ENCODE results near the gene CNR1. TPM values are rescaled to one million over a fixed set of nuclear protein-coding genes. Genes with fewer than 3 reads are reported as not detected.

Gene CNR1
- total RNA-seq, 1 donor from 2014 or later: 6.3 TPM

DNA sequence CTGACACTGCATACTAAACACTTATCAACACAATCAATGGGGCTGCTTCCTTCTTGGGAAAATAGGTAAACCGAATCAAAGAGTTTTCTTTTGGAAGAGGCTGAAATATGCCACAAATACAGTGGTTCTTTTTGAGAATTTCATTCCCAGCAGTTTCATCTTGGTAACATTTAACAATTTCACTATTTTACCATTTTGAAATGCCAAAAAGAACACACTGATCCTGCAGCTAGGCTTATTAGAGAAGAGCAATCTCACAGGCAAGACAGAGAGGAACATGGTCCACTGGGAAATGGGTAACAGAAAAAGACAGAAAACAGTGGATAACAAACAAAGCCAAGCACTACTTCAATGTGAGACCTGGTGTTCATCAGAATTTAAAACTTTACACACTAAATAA is 2.5 kb downstream of the CNR1 start:
- Mint-ChIP-seq H3K4me3 (no peak overlapping the region), H3K27me3 (ENCODE audit: low read depth) (peaks cover 32% of the 10 kb centered on the region), H3K27ac (no peak overlapping the region), H3K36me3 (no peaks in the 10 kb centered on the region), H3K9me3 (no peaks in the 10 kb centered on the region), H3K4me1 (peaks cover 21% of the 10 kb centered on the region)
- DNase-seq (ENCODE audit: low spot score in 2 of 2, unreplicated experiment in 2 of 2): no peak
- TF ChIP-seq, protein P1, sequence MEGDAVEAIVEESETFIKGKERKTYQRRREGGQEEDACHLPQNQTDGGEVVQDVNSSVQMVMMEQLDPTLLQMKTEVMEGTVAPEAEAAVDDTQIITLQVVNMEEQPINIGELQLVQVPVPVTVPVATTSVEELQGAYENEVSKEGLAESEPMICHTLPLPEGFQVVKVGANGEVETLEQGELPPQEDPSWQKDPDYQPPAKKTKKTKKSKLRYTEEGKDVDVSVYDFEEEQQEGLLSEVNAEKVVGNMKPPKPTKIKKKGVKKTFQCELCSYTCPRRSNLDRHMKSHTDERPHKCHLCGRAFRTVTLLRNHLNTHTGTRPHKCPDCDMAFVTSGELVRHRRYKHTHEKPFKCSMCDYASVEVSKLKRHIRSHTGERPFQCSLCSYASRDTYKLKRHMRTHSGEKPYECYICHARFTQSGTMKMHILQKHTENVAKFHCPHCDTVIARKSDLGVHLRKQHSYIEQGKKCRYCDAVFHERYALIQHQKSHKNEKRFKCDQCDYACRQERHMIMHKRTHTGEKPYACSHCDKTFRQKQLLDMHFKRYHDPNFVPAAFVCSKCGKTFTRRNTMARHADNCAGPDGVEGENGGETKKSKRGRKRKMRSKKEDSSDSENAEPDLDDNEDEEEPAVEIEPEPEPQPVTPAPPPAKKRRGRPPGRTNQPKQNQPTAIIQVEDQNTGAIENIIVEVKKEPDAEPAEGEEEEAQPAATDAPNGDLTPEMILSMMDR (IDR thresholded peaks at IDR 0.05; ENCODE audit: unreplicated experiment): no peak

DNA sequence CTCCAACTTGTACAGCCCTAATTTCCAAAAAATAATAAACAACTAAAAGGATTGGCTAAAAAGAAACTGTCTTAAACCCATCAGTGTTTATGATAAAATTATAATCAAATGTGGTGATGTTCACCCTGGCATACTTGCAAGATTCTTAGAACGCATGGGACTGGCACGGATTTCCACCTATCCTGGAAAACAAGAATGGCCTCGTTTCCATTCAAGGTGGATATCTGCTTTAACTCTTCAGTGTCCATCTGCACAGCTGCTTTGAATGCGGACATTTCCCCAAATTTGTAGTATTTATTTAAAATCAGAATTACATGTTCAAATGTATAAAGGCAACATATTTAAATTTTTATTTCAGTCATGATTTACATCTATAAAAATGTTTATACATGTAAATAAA is 4.2 kb downstream of the CNR1 start:
- no peaks in the 10 kb centered on the region for H3K36me3 Mint-ChIP-seq
- H3K27me3 Mint-ChIP-seq (ENCODE audit: low read depth): peaks cover 16% of the 10 kb centered on the region
- TF ChIP-seq, protein P1 (IDR thresholded peaks at IDR 0.05; ENCODE audit: unreplicated experiment): no peak
- H3K4me1 Mint-ChIP-seq: peaks cover 15% of the 10 kb centered on the region
- no peak overlapping the region for H3K4me3 Mint-ChIP-seq
- H3K27ac Mint-ChIP-seq: no peak overlapping the region
- no peak for DNase-seq (ENCODE audit: low spot score in 2 of 2, unreplicated experiment in 2 of 2)
- H3K9me3 Mint-ChIP-seq: no peaks in the 10 kb centered on the region

DNA sequence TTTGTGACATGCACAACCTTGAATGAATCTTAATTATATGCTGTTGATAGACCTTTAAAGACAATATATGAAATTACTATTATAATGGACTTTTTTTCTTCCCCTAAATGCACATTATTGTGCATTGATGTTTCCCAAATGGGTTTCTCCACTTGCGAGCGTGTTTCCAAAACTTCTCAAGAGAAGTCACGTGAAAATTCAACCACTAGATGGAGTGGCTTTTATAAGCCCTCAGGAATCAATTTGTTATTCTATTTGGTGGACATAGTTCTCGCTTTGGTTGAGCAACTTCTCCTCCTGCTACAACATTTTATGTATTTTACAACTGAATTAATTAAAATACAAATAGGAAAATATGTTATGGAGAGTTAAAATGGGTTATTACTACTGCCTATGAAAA is 9.0 kb downstream of the CNR1 start:
- H3K27me3 Mint-ChIP-seq (ENCODE audit: low read depth): no peaks in the 10 kb centered on the region
- no peak overlapping the region for H3K4me3 Mint-ChIP-seq
- no peaks in the 10 kb centered on the region for H3K36me3 Mint-ChIP-seq
- no peaks in the 10 kb centered on the region for H3K9me3 Mint-ChIP-seq
- no peak for DNase-seq (ENCODE audit: low spot score in 2 of 2, unreplicated experiment in 2 of 2)
- TF ChIP-seq, protein P1 (IDR thresholded peaks at IDR 0.05; ENCODE audit: unreplicated experiment): no peak
- H3K4me1 Mint-ChIP-seq: no peaks in the 10 kb centered on the region
- H3K27ac Mint-ChIP-seq: no peak overlapping the region

DNA sequence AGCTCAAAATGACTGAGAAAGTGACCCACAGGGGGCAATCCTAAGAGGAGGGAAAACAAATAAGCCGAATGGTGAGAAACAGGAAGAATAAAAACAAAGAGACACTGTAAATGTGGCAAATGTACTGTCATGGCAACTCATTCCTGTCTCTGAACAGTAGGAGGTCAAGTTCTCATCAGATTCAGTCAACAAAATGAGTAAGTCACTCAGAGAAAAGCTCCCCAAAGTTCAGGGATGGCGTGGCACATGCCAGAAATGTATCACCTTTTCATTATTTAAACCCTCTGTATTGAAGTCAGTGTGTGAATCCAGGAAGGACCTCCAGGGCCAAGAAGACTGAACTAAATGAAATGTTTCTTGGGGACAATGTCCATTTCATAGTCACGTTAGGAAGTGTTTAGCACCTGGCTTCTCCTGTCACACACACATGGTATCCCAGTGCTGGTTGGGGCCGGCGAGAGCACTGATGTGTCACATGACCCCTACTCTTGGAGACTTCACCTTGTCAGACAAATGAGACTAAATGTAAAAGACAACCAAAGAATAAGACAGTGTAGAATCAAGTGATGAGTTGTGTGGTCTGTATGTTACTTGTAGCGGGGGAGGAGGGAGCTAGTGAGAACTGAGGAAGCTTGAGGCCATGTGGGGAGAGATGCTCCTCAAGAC is 20.7 kb downstream of the CNR1 start:
- H3K27me3 Mint-ChIP-seq (ENCODE audit: low read depth): no peaks in the 10 kb centered on the region
- H3K4me1 Mint-ChIP-seq: no peaks in the 10 kb centered on the region
- H3K36me3 Mint-ChIP-seq: no peaks in the 10 kb centered on the region
- no peak overlapping the region for H3K27ac Mint-ChIP-seq
- TF ChIP-seq, protein P1 (IDR thresholded peaks at IDR 0.05; ENCODE audit: unreplicated experiment): no peak
- no peak overlapping the region for H3K4me3 Mint-ChIP-seq
- H3K9me3 Mint-ChIP-seq: no peaks in the 10 kb centered on the region
- DNase-seq (ENCODE audit: low spot score in 2 of 2, unreplicated experiment in 2 of 2): no peak

GRCh38 chr6:88144637-88145297 is 21.4 kb downstream of the CNR1 start:
- TF ChIP-seq, protein P1 (IDR thresholded peaks at IDR 0.05; ENCODE audit: unreplicated experiment): no peak
- no peak overlapping the region for H3K27ac Mint-ChIP-seq
- H3K36me3 Mint-ChIP-seq: no peaks in the 10 kb centered on the region
- no peaks in the 10 kb centered on the region for H3K9me3 Mint-ChIP-seq
- H3K27me3 Mint-ChIP-seq (ENCODE audit: low read depth): no peaks in the 10 kb centered on the region
- DNase-seq (ENCODE audit: low spot score in 2 of 2, unreplicated experiment in 2 of 2): no peak
- H3K4me1 Mint-ChIP-seq: no peaks in the 10 kb centered on the region
- H3K4me3 Mint-ChIP-seq: no peak overlapping the region
